Measurements from ENCODE around the gene PYDC1.

DNA sequence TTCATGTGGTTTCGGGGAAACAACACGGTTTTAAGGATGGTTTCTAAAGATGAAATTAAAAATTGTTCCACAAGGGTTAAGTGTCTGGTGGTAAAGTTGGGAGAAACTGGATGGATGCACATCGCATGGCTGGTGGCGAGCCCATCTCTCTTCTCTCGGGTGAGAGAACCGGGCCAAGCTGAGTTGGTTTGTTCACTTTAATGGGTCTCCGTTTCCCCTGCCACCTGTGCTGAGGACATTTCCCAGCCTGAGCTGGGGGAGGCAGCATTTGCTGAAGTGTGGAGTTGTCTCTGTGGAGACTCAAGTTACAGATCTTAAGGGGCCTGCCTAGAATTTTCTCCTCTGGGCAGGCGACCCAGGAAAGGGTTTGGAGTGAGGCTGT lies 29.1 kb downstream of the PYDC1 start:
- no peak for TF ChIP-seq ETV6 (conservative IDR thresholded peaks at IDR 0.05 in 1 of 2, IDR thresholded peaks at IDR 0.05 in 1 of 2; ENCODE audit: borderline replicate concordance in 1 of 2, low read depth in 1 of 2)
- no peak for TF ChIP-seq EZH2 (IDR thresholded peaks at IDR 0.05; ENCODE audit: borderline replicate concordance, control insufficient read depth, low read depth, low read length)
- TF ChIP-seq SUZ12 (IDR thresholded peaks at IDR 0.05; ENCODE audit: unreplicated experiment): no peak
- no peak for TF ChIP-seq CHD1 (IDR thresholded peaks at IDR 0.05; ENCODE audit: low read depth, low read length)
- TF ChIP-seq, protein P1, sequence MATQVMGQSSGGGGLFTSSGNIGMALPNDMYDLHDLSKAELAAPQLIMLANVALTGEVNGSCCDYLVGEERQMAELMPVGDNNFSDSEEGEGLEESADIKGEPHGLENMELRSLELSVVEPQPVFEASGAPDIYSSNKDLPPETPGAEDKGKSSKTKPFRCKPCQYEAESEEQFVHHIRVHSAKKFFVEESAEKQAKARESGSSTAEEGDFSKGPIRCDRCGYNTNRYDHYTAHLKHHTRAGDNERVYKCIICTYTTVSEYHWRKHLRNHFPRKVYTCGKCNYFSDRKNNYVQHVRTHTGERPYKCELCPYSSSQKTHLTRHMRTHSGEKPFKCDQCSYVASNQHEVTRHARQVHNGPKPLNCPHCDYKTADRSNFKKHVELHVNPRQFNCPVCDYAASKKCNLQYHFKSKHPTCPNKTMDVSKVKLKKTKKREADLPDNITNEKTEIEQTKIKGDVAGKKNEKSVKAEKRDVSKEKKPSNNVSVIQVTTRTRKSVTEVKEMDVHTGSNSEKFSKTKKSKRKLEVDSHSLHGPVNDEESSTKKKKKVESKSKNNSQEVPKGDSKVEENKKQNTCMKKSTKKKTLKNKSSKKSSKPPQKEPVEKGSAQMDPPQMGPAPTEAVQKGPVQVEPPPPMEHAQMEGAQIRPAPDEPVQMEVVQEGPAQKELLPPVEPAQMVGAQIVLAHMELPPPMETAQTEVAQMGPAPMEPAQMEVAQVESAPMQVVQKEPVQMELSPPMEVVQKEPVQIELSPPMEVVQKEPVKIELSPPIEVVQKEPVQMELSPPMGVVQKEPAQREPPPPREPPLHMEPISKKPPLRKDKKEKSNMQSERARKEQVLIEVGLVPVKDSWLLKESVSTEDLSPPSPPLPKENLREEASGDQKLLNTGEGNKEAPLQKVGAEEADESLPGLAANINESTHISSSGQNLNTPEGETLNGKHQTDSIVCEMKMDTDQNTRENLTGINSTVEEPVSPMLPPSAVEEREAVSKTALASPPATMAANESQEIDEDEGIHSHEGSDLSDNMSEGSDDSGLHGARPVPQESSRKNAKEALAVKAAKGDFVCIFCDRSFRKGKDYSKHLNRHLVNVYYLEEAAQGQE (IDR thresholded peaks at IDR 0.05; ENCODE audit: low read depth, low read length): no peak
- no peak for TF ChIP-seq CEBPB (IDR thresholded peaks at IDR 0.05; ENCODE audit: borderline replicate concordance in 1 of 2, low read depth in 2 of 2, low read length in 2 of 2)
- no peak for TF ChIP-seq FOS (IDR thresholded peaks at IDR 0.05; ENCODE audit: borderline replicate concordance, extremely low read depth, insufficient read length)
- peak; percentile 44; the same call in 1 of the 2 replicates for TF ChIP-seq POLR2AphosphoS5 (IDR thresholded peaks at IDR 0.05; ENCODE audit: low read length)
- TF ChIP-seq NR2C2 (IDR thresholded peaks at IDR 0.05; ENCODE audit: borderline replicate concordance, control insufficient read depth, insufficient read length, low read depth): no peak
- TF ChIP-seq, protein P2, sequence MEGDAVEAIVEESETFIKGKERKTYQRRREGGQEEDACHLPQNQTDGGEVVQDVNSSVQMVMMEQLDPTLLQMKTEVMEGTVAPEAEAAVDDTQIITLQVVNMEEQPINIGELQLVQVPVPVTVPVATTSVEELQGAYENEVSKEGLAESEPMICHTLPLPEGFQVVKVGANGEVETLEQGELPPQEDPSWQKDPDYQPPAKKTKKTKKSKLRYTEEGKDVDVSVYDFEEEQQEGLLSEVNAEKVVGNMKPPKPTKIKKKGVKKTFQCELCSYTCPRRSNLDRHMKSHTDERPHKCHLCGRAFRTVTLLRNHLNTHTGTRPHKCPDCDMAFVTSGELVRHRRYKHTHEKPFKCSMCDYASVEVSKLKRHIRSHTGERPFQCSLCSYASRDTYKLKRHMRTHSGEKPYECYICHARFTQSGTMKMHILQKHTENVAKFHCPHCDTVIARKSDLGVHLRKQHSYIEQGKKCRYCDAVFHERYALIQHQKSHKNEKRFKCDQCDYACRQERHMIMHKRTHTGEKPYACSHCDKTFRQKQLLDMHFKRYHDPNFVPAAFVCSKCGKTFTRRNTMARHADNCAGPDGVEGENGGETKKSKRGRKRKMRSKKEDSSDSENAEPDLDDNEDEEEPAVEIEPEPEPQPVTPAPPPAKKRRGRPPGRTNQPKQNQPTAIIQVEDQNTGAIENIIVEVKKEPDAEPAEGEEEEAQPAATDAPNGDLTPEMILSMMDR (IDR thresholded peaks at IDR 0.05 in 2 of 3, conservative IDR thresholded peaks at IDR 0.05 in 1 of 3; ENCODE audit: control insufficient read depth in 2 of 3, extremely low read depth in 1 of 3, insufficient read depth in 1 of 3, low read depth in 3 of 3, low read length in 3 of 3): no peak
- no peak for TF ChIP-seq EGR1 (IDR thresholded peaks at IDR 0.05; ENCODE audit: borderline replicate concordance in 1 of 2, low read depth in 2 of 2, low read length in 2 of 2)
- no peak for TF ChIP-seq PAX8 (IDR thresholded peaks at IDR 0.05)

Data from GM12878 (cell line).